Measurements from ENCODE around the gene LHX8.
A peak's percentile ranks its signal among the peaks of the same experiment; 100 is the strongest.
"Not testable (repeated sequence)": the region's sequence is repeated elsewhere in the genome, so short reads cannot be mapped to it uniquely, and the experiment has no call there.

Gene LHX8

GRCh38 chr1:75132812-75133619 lies 1.2 kb upstream of the LHX8 start:
- no peak for DNase-seq

- DNase-seq = peak; percentile 60
These were observed 722 bp downstream of the LHX8 start for GRCh38 chr1:75134647-75135572.

GRCh38 chr1:75135573-75136194 lies 1.5 kb downstream of the LHX8 start:
- peak; percentile 44 for DNase-seq

GRCh38 chr1:75136195-75136815 lies 2.1 kb downstream of the LHX8 start:
- peak; percentile 44 for DNase-seq

GRCh38 chr1:75136921-75137641 lies 2.9 kb downstream of the LHX8 start:
- DNase-seq = no peak

GRCh38 chr1:75152092-75152491 lies 17.9 kb downstream of the LHX8 start:
- no peak for DNase-seq

GRCh38 chr1:75159154-75159553 lies 25.0 kb downstream of the LHX8 start:
- no peak for DNase-seq

GRCh38 chr1:75165264-75165663 lies 31.1 kb downstream of the LHX8 start:
- no peak for DNase-seq

GRCh38 chr1:75166821-75167220 lies 32.6 kb downstream of the LHX8 start:
- no peak for DNase-seq

GRCh38 chr1:75170011-75170410 lies 35.8 kb downstream of the LHX8 start:
- no peak for DNase-seq

GRCh38 chr1:75170981-75171380 lies 36.8 kb downstream of the LHX8 start:
- peak; percentile 38 for DNase-seq

- DNase-seq = no peak
These were observed 37.7 kb downstream of the LHX8 start for GRCh38 chr1:75171876-75172275.

GRCh38 chr1:75172556-75172955 lies 38.4 kb downstream of the LHX8 start:
- DNase-seq = no peak

- no peak for DNase-seq
These were observed 40.0 kb downstream of the LHX8 start for GRCh38 chr1:75174031-75174760.

GRCh38 chr1:75181214-75181955 lies 47.2 kb downstream of the LHX8 start:
- DNase-seq = not testable (repeated sequence)

GRCh38 chr1:75188892-75189291 lies 54.7 kb downstream of the LHX8 start:
- DNase-seq = peak; percentile 98

- no peak for DNase-seq
These were observed 64.0 kb downstream of the LHX8 start for GRCh38 chr1:75198163-75198562.

GRCh38 chr1:75198761-75199160 lies 64.6 kb downstream of the LHX8 start:
- DNase-seq = no peak

GRCh38 chr1:75202751-75203150 lies 68.6 kb downstream of the LHX8 start:
- DNase-seq = no peak

- peak; percentile 76 for DNase-seq
These were observed 69.5 kb downstream of the LHX8 start for GRCh38 chr1:75203415-75204277.

All from NCI-H2171 treated with DMSO at 0.1 percent for 48 hours (cell line).